Transverse colon (tissue), 4 donors: ENCODE measurements around the gene ZNF547. TPM values are rescaled to one million over a fixed set of nuclear protein-coding genes. Genes with fewer than 3 reads are reported as not detected.

Experiments used
- DNase-seq: peaks from one replicate; pipeline ENCODE4 v3.0.0-alpha.2; 2019
- H3K27ac ChIP-seq, 4 donors: fragments of 200-600 bp; sonication (generic); 2 replicates each; pipeline ENCODE4 v1.5.1; 2016 to 2018; ENCODE audit warnings: inconsistent platforms in 4 of 4
- H3K27me3 ChIP-seq: fragments of 200-600 bp; sonication (generic); 2 replicates; pipeline ENCODE4 v1.5.1; 2017; ENCODE audit warnings: inconsistent platforms
- H3K36me3 ChIP-seq, 4 donors: fragments of 200-600 bp; sonication (generic); 2 replicates each; pipeline ENCODE4 v1.5.1; 2017 to 2019; ENCODE audit warnings: inconsistent platforms in 4 of 4
- H3K4me1 ChIP-seq, 4 donors: fragments of 200-600 bp; sonication (generic); 2 replicates each; pipeline ENCODE4 v1.5.1; 2017 to 2020; ENCODE audit warnings: inconsistent platforms in 4 of 4
- H3K4me3 ChIP-seq, 4 donors: fragments of 200-600 bp; sonication (generic); 1 replicate in 1 of 4; 2 replicates in 3 of 4; pipeline versions ENCODE4 v1.5.1 to v1.6.1; 2017 to 2019; ENCODE audit warnings: inconsistent platforms in 4 of 4
- H3K9me3 ChIP-seq, 2 donors: fragments of 200-600 bp; sonication (generic); 2 replicates each; pipeline ENCODE4 v1.5.1; 2017 to 2019; ENCODE audit warnings: inconsistent platforms in 2 of 2
- EP300 ChIP-seq: sonication (generic); formaldehyde crosslinking; IDR thresholded peaks from one replicate; pipeline ENCODE4 v1.6.1; 2017; ENCODE audit warnings: antibody characterized with exemption, low read depth
- POLR2A ChIP-seq: fragments of 450-650 bp; IDR thresholded peaks from one replicate; pipeline ENCODE4 v1.6.1; 2016; ENCODE audit warnings: antibody characterized with exemption, mild to moderate bottlenecking, moderate library complexity
- POLR2AphosphoS5 ChIP-seq, 3 donors: sonication (generic); formaldehyde crosslinking; IDR thresholded peaks; one replicate each; pipeline ENCODE4 v1.6.1; 2016; ENCODE audit warnings: antibody characterized with exemption in 3 of 3
- WGBS, 2 donors: methylation state at CpG; one replicate each; pipeline ENCODE4 v1.1.5; 2018; ENCODE audit warnings: low coverage in 1 of 2; 5-methylcytosine and 5-hydroxymethylcytosine counted together
- in situ Hi-C, 4 donors: fragments of 200-750 bp; cut with MboI; loops; one replicate each; pipeline versions ENCODE4 v1.15.0 to v1.15.1; 2017; ENCODE audit warnings: low sequenced_read_pairs in 3 of 4, low pct_ligation_motif_present in 1 of 4, low pct_unique_long_range_greater_than_20kb in 1 of 4
- intact Hi-C: fragments of 100-400 bp; cut with DNase I; formaldehyde crosslinking; loops from one replicate; pipeline ENCODE4 v1.15.1; 2023; ENCODE audit warnings: low total_unique reads
- total RNA-seq, 4 donors: library from RNA; depleted of rRNA; stranded (reverse); fragments of >200 nt; gene quantifications; one replicate each; pipeline ENCODE4 v1.1.0, GENCODE V29; 2016
- TF ChIP-seq, protein P1 (sequence below), 5 experiments: fragments of 200-600 bp in 3 of 5; fragments of 450-650 bp in 2 of 5; sonication (generic) in 3 of 5; IDR thresholded peaks; 1 replicate in 2 of 5; 2 replicates in 3 of 5; pipeline ENCODE4 v1.5.1; 2016 to 2017; ENCODE audit warnings: antibody characterized with exemption in 5 of 5, inconsistent platforms in 3 of 5, mild to moderate bottlenecking in 2 of 5, moderate library complexity in 1 of 5

Gene ZNF547
- total RNA-seq = 1 to 10 TPM in 2 of 4 donors, under 1 TPM in 1, not detected in 1; 0.60 to 1.3 (median 1.2) TPM

DNA sequence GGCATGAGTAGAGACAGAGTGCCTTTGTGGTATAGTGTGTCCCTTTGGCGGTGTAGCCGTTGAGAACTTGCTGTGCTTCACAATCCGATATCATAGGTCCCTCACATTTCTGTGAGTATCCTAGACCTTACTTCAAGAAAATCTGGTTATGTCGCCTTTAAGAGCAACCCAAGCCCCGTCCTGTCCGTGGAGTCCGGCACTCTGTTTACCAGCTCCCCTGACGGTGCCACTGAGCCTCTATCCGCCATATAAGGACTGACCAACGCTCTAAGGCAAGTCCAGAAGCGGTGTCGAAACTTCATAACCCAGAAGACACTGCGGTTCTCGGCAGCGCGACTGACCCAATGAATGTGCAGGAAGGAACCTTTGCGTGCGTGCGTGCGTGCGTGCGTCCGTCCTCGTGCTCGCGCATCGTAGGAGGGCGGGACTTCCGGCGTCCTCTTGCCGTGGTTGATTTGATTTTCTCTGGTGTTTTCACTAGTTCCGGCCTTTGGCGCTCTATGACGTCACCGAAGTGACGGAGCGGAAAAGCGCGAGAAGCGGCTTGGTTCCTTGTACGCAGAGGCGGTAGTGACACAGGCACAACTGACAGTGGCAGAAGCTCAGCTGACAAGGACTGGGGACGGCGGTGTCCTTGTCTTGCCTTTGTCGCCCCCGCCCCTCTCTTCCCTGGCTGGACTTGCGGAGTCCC is at the start of gene ZNF547, which contains the start of gene TRAPPC2B:
TSS of gene ZNF547 (plus strand) at position 555 of the 691 bp plus-strand sequence. CDS start 5,005 bp downstream, outside the sequence.
TSS of gene TRAPPC2B (plus strand) at position 555 of the 691 bp plus-strand sequence. CDS start 1,283 bp downstream, outside the sequence.
- Histone ChIP-seq H3K27me3 (no peaks in the 10 kb centered on the region), H3K4me3 (peak within 1 kb of the TSS; percentile 63 to 91 (median 65)), H3K36me3 (peaks cover 0 to 18% (median 3%) of the 10 kb centered on the region in 4 donors), H3K4me1 (peaks cover 0 to 15% (median 12%) of the 10 kb centered on the region in 4 donors), H3K27ac (peak within 1 kb of the TSS; percentile 89 to 97 (median 93)), H3K9me3 (peaks cover 6 to 32% of the 10 kb centered on the region in 2 donors)
- in situ Hi-C loops = no loop called here
- peak; percentile 67 for TF ChIP-seq POLR2A
- peak; percentile 26 for TF ChIP-seq EP300
- TF ChIP-seq POLR2AphosphoS5 (IDR thresholded peaks at IDR 0.05) = peak; percentile 58 to 86 (median 76)
- TF ChIP-seq, protein P1, sequence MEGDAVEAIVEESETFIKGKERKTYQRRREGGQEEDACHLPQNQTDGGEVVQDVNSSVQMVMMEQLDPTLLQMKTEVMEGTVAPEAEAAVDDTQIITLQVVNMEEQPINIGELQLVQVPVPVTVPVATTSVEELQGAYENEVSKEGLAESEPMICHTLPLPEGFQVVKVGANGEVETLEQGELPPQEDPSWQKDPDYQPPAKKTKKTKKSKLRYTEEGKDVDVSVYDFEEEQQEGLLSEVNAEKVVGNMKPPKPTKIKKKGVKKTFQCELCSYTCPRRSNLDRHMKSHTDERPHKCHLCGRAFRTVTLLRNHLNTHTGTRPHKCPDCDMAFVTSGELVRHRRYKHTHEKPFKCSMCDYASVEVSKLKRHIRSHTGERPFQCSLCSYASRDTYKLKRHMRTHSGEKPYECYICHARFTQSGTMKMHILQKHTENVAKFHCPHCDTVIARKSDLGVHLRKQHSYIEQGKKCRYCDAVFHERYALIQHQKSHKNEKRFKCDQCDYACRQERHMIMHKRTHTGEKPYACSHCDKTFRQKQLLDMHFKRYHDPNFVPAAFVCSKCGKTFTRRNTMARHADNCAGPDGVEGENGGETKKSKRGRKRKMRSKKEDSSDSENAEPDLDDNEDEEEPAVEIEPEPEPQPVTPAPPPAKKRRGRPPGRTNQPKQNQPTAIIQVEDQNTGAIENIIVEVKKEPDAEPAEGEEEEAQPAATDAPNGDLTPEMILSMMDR (IDR thresholded peaks at IDR 0.05) = no peak
- intact Hi-C loops = no loop called here
- DNase-seq = peak; percentile 99
- 3% methylated on average over 42 of the region's 47 CpGs; no CpG with 5 or more reads in 1 of the 2 donors for WGBS, 2 donors

DNA sequence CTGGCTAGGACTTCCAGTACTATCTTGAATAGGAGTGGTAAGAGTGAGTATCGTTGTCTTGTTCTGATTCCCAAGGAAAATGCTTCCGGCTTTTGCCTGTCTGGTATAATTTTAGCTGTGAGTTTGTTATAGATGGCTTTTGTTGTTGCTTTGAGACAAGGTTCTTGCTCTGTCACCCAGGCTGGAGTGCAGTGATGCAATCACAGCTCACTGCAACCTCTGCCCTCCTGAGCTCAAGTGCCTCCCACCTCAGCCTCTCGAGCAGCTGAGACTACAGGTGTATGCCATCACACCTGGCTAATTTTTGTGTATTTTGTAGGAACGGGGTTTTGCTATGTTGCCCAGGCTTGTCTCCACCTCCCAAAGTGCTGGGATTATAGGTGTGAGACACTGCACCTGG is 49.2 kb upstream of the ZNF547 start:
- peaks cover 18% of the 10 kb centered on the region for H3K27me3 ChIP-seq
- H3K27ac ChIP-seq = no peak overlapping the region
- 66 to 76% methylated on average over 2 to 4 of the region's 4 CpGs for WGBS, 2 donors
- no peaks in the 10 kb centered on the region for H3K4me1 ChIP-seq
- no peak for TF ChIP-seq EP300
- TF ChIP-seq, protein P1 (IDR thresholded peaks at IDR 0.05) = no peak
- no peak for TF ChIP-seq POLR2AphosphoS5 (IDR thresholded peaks at IDR 0.05)
- TF ChIP-seq POLR2A = no peak
- H3K36me3 ChIP-seq = no peaks in the 10 kb centered on the region
- no peaks in the 10 kb centered on the region for H3K9me3 ChIP-seq
- H3K4me3 ChIP-seq = no peak overlapping the region
- DNase-seq = no peak
- in situ Hi-C loops (no loop called here), intact Hi-C loops (no loop called here)

- H3K36me3 ChIP-seq = no peaks in the 10 kb centered on the region
- H3K4me3 ChIP-seq = peak overlapping the region in 1 of 4 donors; percentile 11
- DNase-seq = no peak
- in situ Hi-C loops (no loop called here), intact Hi-C loops (no loop called here)
- 36% methylated on average over 29 of the region's 29 CpGs; no CpG with 5 or more reads in 1 of the 2 donors for WGBS, 2 donors
- no peak overlapping the region for H3K27ac ChIP-seq
- H3K27me3 ChIP-seq = peaks cover 18% of the 10 kb centered on the region
- H3K9me3 ChIP-seq = no peaks in the 10 kb centered on the region
- H3K4me1 ChIP-seq = peaks cover 5 to 23% (median 17%) of the 10 kb centered on the region in 4 donors
- no peak for TF ChIP-seq POLR2A
- no peak for TF ChIP-seq POLR2AphosphoS5 (IDR thresholded peaks at IDR 0.05)
- no peak for TF ChIP-seq EP300
- TF ChIP-seq, protein P1 (IDR thresholded peaks at IDR 0.05) = no peak
Observed at GRCh38 chr19:57317503-57317902, 45.8 kb upstream of the ZNF547 start.

DNA sequence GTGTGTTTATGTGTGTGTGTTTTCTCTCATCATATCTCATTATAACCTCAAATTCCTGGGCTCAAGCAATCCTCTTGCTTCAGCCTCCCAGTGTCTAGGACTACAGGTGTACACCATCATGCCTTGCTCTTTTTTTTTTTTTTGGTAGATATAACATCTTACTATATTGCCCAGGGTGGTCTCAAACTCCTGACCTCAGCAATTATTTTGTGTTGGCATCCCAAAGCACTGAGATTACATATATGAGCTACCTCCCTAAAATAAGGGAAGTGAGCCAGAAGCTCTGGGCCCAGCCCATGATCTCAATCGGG is 43.5 kb upstream of the ZNF547 start:
- Histone ChIP-seq H3K27ac (peak overlapping the region; percentile 84 to 91 (median 88)), H3K4me1 (peaks cover 5 to 23% (median 17%) of the 10 kb centered on the region in 4 donors), H3K9me3 (no peaks in the 10 kb centered on the region), H3K27me3 (peaks cover 18% of the 10 kb centered on the region), H3K4me3 (peak overlapping the region; percentile 73 to 92 (median 85)), H3K36me3 (peaks cover 0 to 16% (median 6%) of the 10 kb centered on the region in 4 donors)
- 8% methylated on average over 1 of the region's 1 CpG; no CpG with 5 or more reads in 1 of the 2 donors for WGBS, 2 donors
- no peak for DNase-seq
- intact Hi-C loops (no loop called here), in situ Hi-C loops (no loop called here)
- TF ChIP-seq, protein P1 (IDR thresholded peaks at IDR 0.05) = no peak
- no peak for TF ChIP-seq EP300
- no peak for TF ChIP-seq POLR2A
- TF ChIP-seq POLR2AphosphoS5 (IDR thresholded peaks at IDR 0.05) = no peak
